Measurements from ENCODE around the gene TSC1.

TSC1 gene

GRCh38 chr9:132857616-132858342, 86.6 kb downstream of the TSC1 start:
- DNase-seq: no peak

- DNase-seq: no peak
These were observed 87.4 kb downstream of the TSC1 start for GRCh38 chr9:132857031-132857430.

DNA sequence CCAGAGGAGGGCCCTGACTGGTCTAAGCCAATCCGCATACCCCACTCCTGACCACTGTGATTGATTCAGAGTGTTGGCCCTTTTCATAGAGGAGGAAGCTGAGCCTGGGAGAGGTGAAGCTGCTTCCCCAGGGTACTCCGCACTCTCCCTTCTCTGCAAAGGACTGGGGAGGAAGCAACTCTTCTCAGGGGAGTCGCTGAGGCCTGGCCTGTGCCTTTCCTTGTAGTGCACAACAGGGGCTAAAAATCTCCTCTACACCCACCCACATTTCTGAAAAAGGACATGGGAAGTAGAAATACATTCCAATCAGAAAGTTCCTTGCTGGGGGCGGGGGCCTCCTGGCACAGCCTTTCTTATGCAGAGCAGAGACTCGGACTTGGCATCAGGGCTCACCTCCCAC, 88.5 kb downstream of the TSC1 start:
- no peak for DNase-seq

GRCh38 chr9:132854832-132855231, 89.6 kb downstream of the TSC1 start:
- DNase-seq: no peak

DNA sequence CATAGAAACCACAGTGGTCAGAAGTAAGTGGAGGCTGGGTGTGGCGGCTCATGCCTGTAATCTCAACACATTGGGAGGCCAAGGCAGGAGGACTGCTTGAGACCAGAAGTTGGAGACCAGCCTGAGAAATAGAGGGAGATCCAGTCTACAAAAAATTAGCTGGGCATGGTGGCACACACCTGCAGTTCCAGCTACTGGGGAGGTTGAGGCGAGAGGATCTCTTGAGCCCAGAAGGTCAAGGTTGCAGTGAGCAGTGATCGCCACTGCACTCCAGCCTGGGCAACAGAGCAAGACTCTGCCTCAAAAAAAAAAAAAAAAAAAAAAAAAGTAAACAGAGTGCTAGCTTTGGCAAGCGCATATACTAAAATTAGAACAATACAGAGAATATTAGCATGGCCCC, 90.9 kb downstream of the TSC1 start:
- no peak for DNase-seq

DNA sequence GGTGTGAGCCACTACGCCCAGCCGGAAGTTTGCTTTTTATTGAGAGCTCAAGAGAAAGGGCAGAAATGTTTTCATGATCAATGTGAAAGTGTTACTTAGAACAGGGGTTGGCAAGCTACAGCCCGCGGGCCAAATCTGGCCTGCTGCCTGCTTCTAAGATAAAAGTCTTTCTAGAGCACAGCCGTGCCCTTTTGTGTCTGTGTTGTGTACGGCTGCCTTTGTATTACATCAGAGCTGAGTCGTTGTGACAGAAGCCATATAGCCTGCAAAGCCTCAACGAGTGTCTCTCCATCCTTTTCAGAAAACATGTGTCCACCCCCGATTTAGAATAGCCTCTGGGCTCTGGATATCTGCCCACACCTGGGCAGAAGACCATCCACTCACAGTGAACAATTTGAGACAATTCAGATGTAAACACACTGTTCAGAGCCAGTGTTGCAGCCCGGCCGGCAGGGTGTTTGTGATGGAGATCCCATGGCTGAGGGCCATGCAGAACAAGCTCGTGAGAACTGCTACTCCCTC, 95.2 kb downstream of the TSC1 start:
- no peak for DNase-seq

GRCh38 chr9:132846918-132847515, 97.4 kb downstream of the TSC1 start:
- DNase-seq: no peak

- DNase-seq: no peak
These were observed 98.1 kb downstream of the TSC1 start for GRCh38 chr9:132846109-132846917.

GRCh38 chr9:132842124-132843044, 102.0 kb downstream of the TSC1 start:
- no peak for DNase-seq

Data from T-helper 9 cell (primary cell).